ENCODE results near the gene HMCN1. TPM values are rescaled to one million over a fixed set of nuclear protein-coding genes. Genes with fewer than 3 reads are reported as not detected.
A peak's percentile ranks its signal among the peaks of the same experiment; 100 is the strongest.

HMCN1 gene
- total RNA-seq, 1 donor from 2014 or later, result 22.2 TPM

GRCh38 chr1:185816460-185816859, 82.3 kb downstream of the HMCN1 start:
- Mint-ChIP-seq H3K36me3 (ENCODE audit: low read depth, unreplicated experiment) (no peaks in the 10 kb centered on the region), H3K27ac (ENCODE audit: unreplicated experiment) (no peak overlapping the region), H3K4me1 (ENCODE audit: unreplicated experiment) (peaks cover 11% of the 10 kb centered on the region), H3K9me3 (ENCODE audit: unreplicated experiment) (no peaks in the 10 kb centered on the region), H3K4me3 (ENCODE audit: unreplicated experiment) (no peak overlapping the region), H3K27me3 (ENCODE audit: unreplicated experiment) (no peaks in the 10 kb centered on the region)
- no peak for TF ChIP-seq CTCF (IDR thresholded peaks at IDR 0.05; ENCODE audit: unreplicated experiment)
- DNase-seq (ENCODE audit: low spot score), result no peak

GRCh38 chr1:185819798-185820197, 85.6 kb downstream of the HMCN1 start:
- no peak for DNase-seq (ENCODE audit: low spot score)
- peak overlapping the region; percentile 2 for H3K27ac Mint-ChIP-seq (ENCODE audit: unreplicated experiment)
- peaks cover 6% of the 10 kb centered on the region for H3K9me3 Mint-ChIP-seq (ENCODE audit: unreplicated experiment)
- no peak overlapping the region for H3K4me3 Mint-ChIP-seq (ENCODE audit: unreplicated experiment)
- H3K27me3 Mint-ChIP-seq (ENCODE audit: unreplicated experiment), result no peaks in the 10 kb centered on the region
- no peaks in the 10 kb centered on the region for H3K36me3 Mint-ChIP-seq (ENCODE audit: low read depth, unreplicated experiment)
- TF ChIP-seq CTCF (IDR thresholded peaks at IDR 0.05; ENCODE audit: unreplicated experiment), result no peak
- peaks cover 20% of the 10 kb centered on the region for H3K4me1 Mint-ChIP-seq (ENCODE audit: unreplicated experiment)

- no peak overlapping the region for H3K4me3 Mint-ChIP-seq (ENCODE audit: unreplicated experiment)
- H3K9me3 Mint-ChIP-seq (ENCODE audit: unreplicated experiment), result peaks cover 6% of the 10 kb centered on the region
- DNase-seq (ENCODE audit: low spot score), result no peak
- no peak for TF ChIP-seq CTCF (IDR thresholded peaks at IDR 0.05; ENCODE audit: unreplicated experiment)
- H3K36me3 Mint-ChIP-seq (ENCODE audit: low read depth, unreplicated experiment), result no peaks in the 10 kb centered on the region
- no peak overlapping the region for H3K27ac Mint-ChIP-seq (ENCODE audit: unreplicated experiment)
- H3K4me1 Mint-ChIP-seq (ENCODE audit: unreplicated experiment), result peaks cover 20% of the 10 kb centered on the region
- H3K27me3 Mint-ChIP-seq (ENCODE audit: unreplicated experiment), result no peaks in the 10 kb centered on the region
Measured at GRCh38 chr1:185821612-185822385, 87.6 kb downstream of the HMCN1 start.

GRCh38 chr1:185823467-185823866, 89.3 kb downstream of the HMCN1 start:
- peaks cover 20% of the 10 kb centered on the region for H3K4me1 Mint-ChIP-seq (ENCODE audit: unreplicated experiment)
- no peaks in the 10 kb centered on the region for H3K27me3 Mint-ChIP-seq (ENCODE audit: unreplicated experiment)
- H3K36me3 Mint-ChIP-seq (ENCODE audit: low read depth, unreplicated experiment), result no peaks in the 10 kb centered on the region
- DNase-seq (ENCODE audit: low spot score), result no peak
- TF ChIP-seq CTCF (IDR thresholded peaks at IDR 0.05; ENCODE audit: unreplicated experiment), result no peak
- H3K4me3 Mint-ChIP-seq (ENCODE audit: unreplicated experiment), result no peak overlapping the region
- H3K27ac Mint-ChIP-seq (ENCODE audit: unreplicated experiment), result no peak overlapping the region
- peaks cover 6% of the 10 kb centered on the region for H3K9me3 Mint-ChIP-seq (ENCODE audit: unreplicated experiment)

GRCh38 chr1:185824106-185824505, 89.9 kb downstream of the HMCN1 start:
- Mint-ChIP-seq H3K27me3 (ENCODE audit: unreplicated experiment) (no peaks in the 10 kb centered on the region), H3K36me3 (ENCODE audit: low read depth, unreplicated experiment) (no peaks in the 10 kb centered on the region), H3K4me1 (ENCODE audit: unreplicated experiment) (peaks cover 20% of the 10 kb centered on the region), H3K4me3 (ENCODE audit: unreplicated experiment) (no peak overlapping the region), H3K9me3 (ENCODE audit: unreplicated experiment) (peaks cover 6% of the 10 kb centered on the region), H3K27ac (ENCODE audit: unreplicated experiment) (peak overlapping the region; percentile 27)
- no peak for DNase-seq (ENCODE audit: low spot score)
- no peak for TF ChIP-seq CTCF (IDR thresholded peaks at IDR 0.05; ENCODE audit: unreplicated experiment)

Measured in endothelial cell (in vitro differentiated cells).